ENCODE measurements around the gene EIF2B4. TPM values are rescaled to one million over a fixed set of nuclear protein-coding genes. Genes with fewer than 3 reads are reported as not detected.
A peak's percentile ranks its signal among the peaks of the same experiment; 100 is the strongest.

EIF2B4 gene
- total RNA-seq: 10 to 100 TPM; 30.7 to 36.9 TPM
- polyA plus RNA-seq (ENCODE audit: insufficient read length in 6 of 6): 10 to 100 TPM; 50.3 to 61.4 (median 53.4) TPM
- long read RNA-seq, donor 1, transcript EIF2B4-201 (13 exons, 1,792 nt): minor isoform, 5 of 279 reads
- long read RNA-seq, donor 1, transcript EIF2B4-209 (2 exons, 607 nt): major isoform, 18 of 279 reads
- long read RNA-seq, donor 1, partial matches to known transcripts: 255 of 279 reads
- long read RNA-seq, donor 1, other reads (novel, unspliced or antisense): 0 of 279 reads
- long read RNA-seq, donor 2, transcript EIF2B4-209 (2 exons, 607 nt): major isoform, 6 of 109 reads
- long read RNA-seq, donor 2, partial matches to known transcripts: 97 of 109 reads
- long read RNA-seq, donor 2, other reads (novel, unspliced or antisense): 0 of 109 reads
- long read RNA-seq, donor 3, transcript EIF2B4-209 (2 exons, 607 nt): minor isoform, 5 of 17 reads
- long read RNA-seq, donor 3, transcript EIF2B4-201 (13 exons, 1,792 nt): major isoform, 7 of 17 reads
- long read RNA-seq, donor 3, partial matches to known transcripts: 0 of 17 reads
- long read RNA-seq, donor 3, other reads (novel, unspliced or antisense): 0 of 17 reads
- long read RNA-seq, donor 4, transcript EIF2B4-205 (13 exons, 1,608 nt): major isoform, 12 of 36 reads
- long read RNA-seq, donor 4, transcript EIF2B4-201 (13 exons, 1,792 nt): major isoform, 12 of 36 reads
- long read RNA-seq, donor 4, partial matches to known transcripts: 5 of 36 reads
- long read RNA-seq, donor 4, other reads (novel, unspliced or antisense): 5 of 36 reads
- long read RNA-seq, donor 5, full-length matches to known transcripts: 19 of 115 reads
- long read RNA-seq, donor 5, partial matches to known transcripts: 96 of 115 reads
- long read RNA-seq, donor 5, other reads (novel, unspliced or antisense): 0 of 115 reads
- long read RNA-seq, donor 6, transcript EIF2B4-209 (2 exons, 607 nt): major isoform, 10 of 165 reads
- long read RNA-seq, donor 6, transcript EIF2B4-205 (13 exons, 1,608 nt): minor isoform, 5 of 165 reads
- long read RNA-seq, donor 6, partial matches to known transcripts: 146 of 165 reads
- long read RNA-seq, donor 6, other reads (novel, unspliced or antisense): 0 of 165 reads
- long read RNA-seq, donor 7, transcript EIF2B4-201 (13 exons, 1,792 nt): major isoform, 6 of 12 reads
- long read RNA-seq, donor 7, partial matches to known transcripts: 0 of 12 reads
- long read RNA-seq, donor 7, other reads (novel, unspliced or antisense): 0 of 12 reads
- long read RNA-seq, donor 8, transcript EIF2B4-201 (13 exons, 1,792 nt): major isoform, 6 of 16 reads
- long read RNA-seq, donor 8, transcript EIF2B4-209 (2 exons, 607 nt): minor isoform, 5 of 16 reads
- long read RNA-seq, donor 8, partial matches to known transcripts: 0 of 16 reads
- long read RNA-seq, donor 8, other reads (novel, unspliced or antisense): 0 of 16 reads
- long read RNA-seq, donor 9: 0 reads
- long read RNA-seq, donor 10, transcript EIF2B4-201 (13 exons, 1,792 nt): major isoform, 26 of 47 reads
- long read RNA-seq, donor 10, transcript EIF2B4-205 (13 exons, 1,608 nt): minor isoform, 12 of 47 reads
- long read RNA-seq, donor 10, partial matches to known transcripts: 3 of 47 reads
- long read RNA-seq, donor 10, other reads (novel, unspliced or antisense): 5 of 47 reads
- long read RNA-seq, donor 11, transcript EIF2B4-201 (13 exons, 1,792 nt): minor isoform, 5 of 224 reads
- long read RNA-seq, donor 11, transcript EIF2B4-209 (2 exons, 607 nt): major isoform, 18 of 224 reads
- long read RNA-seq, donor 11, partial matches to known transcripts: 156 of 224 reads
- long read RNA-seq, donor 11, other reads (novel, unspliced or antisense): 41 of 224 reads
- long read RNA-seq, donor 12, full-length matches to known transcripts: 16 of 16 reads
- long read RNA-seq, donor 12, partial matches to known transcripts: 0 of 16 reads
- long read RNA-seq, donor 12, other reads (novel, unspliced or antisense): 0 of 16 reads

DNA sequence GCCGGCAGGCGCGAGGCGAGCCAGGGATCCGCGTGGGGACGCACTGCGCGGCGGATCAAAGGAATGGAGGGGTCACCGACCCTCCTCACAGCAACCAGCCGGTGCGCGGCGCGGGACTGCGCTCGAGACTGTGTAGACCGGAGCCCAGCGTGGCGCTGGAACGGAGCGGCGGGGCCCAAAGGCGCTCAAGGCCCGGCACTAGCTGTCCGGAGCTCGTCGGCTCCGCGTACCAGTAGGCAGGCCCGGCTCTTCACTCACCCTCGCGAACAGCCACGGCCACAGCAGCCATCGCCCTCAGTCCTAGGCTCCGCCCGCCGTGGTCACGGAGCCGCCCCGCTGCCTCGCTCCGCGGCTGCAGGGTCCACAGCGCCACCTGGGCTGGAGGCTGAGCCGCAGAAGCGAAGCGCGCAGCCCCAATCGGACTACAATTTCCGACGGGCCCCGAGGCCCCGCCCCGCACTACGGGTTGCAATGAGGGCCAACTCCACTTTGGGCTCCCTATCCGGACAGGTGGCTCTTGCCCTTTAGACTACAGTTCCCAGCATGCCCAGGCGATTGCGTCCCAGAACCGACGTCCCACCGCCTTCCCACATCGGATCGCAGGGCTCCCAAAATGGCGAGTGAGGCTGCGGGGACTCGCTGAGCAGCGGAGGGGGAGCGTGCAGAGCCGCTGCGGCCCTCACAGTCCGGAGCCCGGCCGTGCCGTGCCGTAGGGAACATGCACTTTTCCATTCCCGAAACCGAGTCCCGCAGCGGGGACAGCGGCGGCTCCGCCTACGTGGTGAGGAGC lies at the start of gene EIF2B4, which contains the start of gene SNX17:
Gene EIF2B4 (minus strand): TSS at position 313 of the 790 bp plus-strand sequence. CDS start 24 bp downstream, at position 289.
Gene SNX17 (plus strand): TSS at position 591 of the 790 bp plus-strand sequence. CDS start 128 bp downstream, at position 719.
- Histone ChIP-seq H3K27ac (peak within 1 kb of the TSS; percentile 82 to 94), H3K4me1 (peaks cover 31 to 37% of the 10 kb centered on the region in 2 donors), H3K4me3 (peak within 1 kb of the TSS; percentile 95 to 97), H3K27me3 (no peaks in the 10 kb centered on the region), H3K36me3 (peaks cover 0 to 65% of the 10 kb centered on the region in 2 donors), H3K9me3 (no peaks in the 10 kb centered on the region)
- TF ChIP-seq, protein P1, sequence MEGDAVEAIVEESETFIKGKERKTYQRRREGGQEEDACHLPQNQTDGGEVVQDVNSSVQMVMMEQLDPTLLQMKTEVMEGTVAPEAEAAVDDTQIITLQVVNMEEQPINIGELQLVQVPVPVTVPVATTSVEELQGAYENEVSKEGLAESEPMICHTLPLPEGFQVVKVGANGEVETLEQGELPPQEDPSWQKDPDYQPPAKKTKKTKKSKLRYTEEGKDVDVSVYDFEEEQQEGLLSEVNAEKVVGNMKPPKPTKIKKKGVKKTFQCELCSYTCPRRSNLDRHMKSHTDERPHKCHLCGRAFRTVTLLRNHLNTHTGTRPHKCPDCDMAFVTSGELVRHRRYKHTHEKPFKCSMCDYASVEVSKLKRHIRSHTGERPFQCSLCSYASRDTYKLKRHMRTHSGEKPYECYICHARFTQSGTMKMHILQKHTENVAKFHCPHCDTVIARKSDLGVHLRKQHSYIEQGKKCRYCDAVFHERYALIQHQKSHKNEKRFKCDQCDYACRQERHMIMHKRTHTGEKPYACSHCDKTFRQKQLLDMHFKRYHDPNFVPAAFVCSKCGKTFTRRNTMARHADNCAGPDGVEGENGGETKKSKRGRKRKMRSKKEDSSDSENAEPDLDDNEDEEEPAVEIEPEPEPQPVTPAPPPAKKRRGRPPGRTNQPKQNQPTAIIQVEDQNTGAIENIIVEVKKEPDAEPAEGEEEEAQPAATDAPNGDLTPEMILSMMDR (IDR thresholded peaks at IDR 0.05): peak; percentile 69
- DNase-seq: peak; percentile 99 to 100 (median 99)
- intact Hi-C loops (cut with DNase I): no loop called here
- ATAC-seq: peak; percentile 94

DNA sequence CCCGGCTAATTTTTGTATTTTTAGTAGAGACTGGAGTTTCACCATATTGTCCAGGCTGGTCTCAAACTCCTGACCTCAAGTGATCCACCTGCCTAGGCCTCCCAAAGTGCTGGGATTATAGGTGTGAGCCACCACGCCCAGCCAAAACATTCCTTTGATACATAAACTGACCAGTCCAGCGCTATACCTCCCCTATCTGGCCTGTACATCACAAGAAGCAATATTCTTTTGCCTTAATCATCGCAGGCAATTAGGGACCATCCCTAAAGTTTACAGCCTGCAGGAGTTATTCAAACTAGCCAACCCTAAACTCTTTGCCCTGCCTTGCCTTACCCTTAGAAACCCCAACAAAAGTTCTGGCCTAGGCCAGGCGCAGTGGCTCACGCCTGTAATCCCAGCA lies 46.0 kb upstream of the EIF2B4 start:
- H3K27me3 ChIP-seq: no peaks in the 10 kb centered on the region
- H3K36me3 ChIP-seq: no peaks in the 10 kb centered on the region
- no peaks in the 10 kb centered on the region for H3K4me1 ChIP-seq
- intact Hi-C loops (cut with DNase I): no loop called here
- no peak overlapping the region for H3K4me3 ChIP-seq
- no peak overlapping the region for H3K27ac ChIP-seq
- TF ChIP-seq, protein P1 (IDR thresholded peaks at IDR 0.05): no peak
- no peak for ATAC-seq
- no peak for DNase-seq
- H3K9me3 ChIP-seq: no peaks in the 10 kb centered on the region

DNA sequence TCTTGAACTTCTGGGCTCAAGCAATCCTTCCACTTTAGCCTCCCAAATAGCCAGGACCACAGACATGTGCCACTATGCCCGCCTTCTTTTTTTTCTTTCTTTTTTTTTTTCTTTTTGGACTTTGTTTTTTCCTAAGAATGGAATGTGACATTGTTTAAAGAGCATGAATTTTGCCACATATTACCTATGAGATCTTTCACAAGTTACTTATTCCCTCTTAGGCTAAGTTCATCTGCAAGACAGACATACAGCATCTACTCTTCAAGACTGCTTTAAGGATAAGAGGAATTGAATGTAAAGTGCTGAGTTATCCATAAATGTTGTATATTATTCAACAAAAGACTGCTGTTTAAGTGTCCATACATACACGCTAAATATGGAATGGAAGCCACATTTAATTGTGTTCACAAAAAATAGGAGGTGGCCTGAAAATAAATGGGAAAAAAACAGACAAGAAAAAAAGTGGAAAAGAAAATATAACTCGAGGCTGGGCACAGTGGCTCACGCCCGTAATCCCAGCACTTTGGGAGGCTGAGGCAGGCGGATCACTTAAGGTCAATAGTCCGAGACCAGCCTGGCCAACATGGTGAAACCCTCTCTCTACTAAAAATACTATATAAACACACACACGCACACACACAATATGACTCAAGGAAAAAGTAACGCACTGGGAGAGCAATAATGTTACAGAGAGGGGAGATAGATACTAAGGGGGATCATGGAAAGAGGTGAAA lies 42.4 kb upstream of the EIF2B4 start:
- no peaks in the 10 kb centered on the region for H3K36me3 ChIP-seq
- DNase-seq (no peak), ATAC-seq (no peak)
- no peak overlapping the region for H3K4me3 ChIP-seq
- H3K9me3 ChIP-seq: no peaks in the 10 kb centered on the region
- intact Hi-C loops (cut with DNase I): no loop called here
- H3K4me1 ChIP-seq: peaks cover 6 to 19% of the 10 kb centered on the region in 2 donors
- H3K27ac ChIP-seq: no peak overlapping the region
- H3K27me3 ChIP-seq: no peaks in the 10 kb centered on the region
- TF ChIP-seq, protein P1 (IDR thresholded peaks at IDR 0.05): no peak

Data from left lung (tissue), 14 donors.